H1 (cell line): ENCODE results near the gene MICU1. TPM values are rescaled to one million over a fixed set of nuclear protein-coding genes. Genes with fewer than 3 reads are reported as not detected.

Source experiments
- CTCF ChIA-PET: fragments of 300-600 bp; sonication (Branson Sonifier 250); formaldehyde crosslinking; loops from one replicate; lab custom pipeline; 2021; ENCODE audit not compliant: partially characterized antibody; lab: Charles Lee
- POLR2A ChIA-PET: fragments of 300-600 bp; sonication (Branson Sonifier 250); formaldehyde crosslinking; loops from one replicate; lab custom pipeline; 2021; ENCODE audit warnings: inconsistent platforms; ENCODE audit not compliant: partially characterized antibody; lab: Charles Lee
- DNase-seq, 2 experiments: peaks; one replicate each; pipeline versions ENCODE4 v3.0.0 to v3.0.0-alpha.2; 2010 to 2022; ENCODE audit warnings: low spot score in 2 of 2, low read depth in 1 of 2, mixed read lengths in 1 of 2
- FAIRE-seq: peaks from 2 replicates; lab custom pipeline; 2011; peaks lifted over from hg19 to GRCh38; lab: Jason Lieb, UNC
- H2AFZ ChIP-seq: 2 replicates; pipeline ENCODE4 v1.8.1; 2012; ENCODE audit warnings: low read length, inconsistent platforms
- H2AK5ac ChIP-seq: 2 replicates; pipeline ENCODE4 v1.6.1; 2013; ENCODE audit warnings: low read depth, low read length
- H2BK120ac ChIP-seq: replicated peaks from 2 replicates; pipeline ENCODE3; 2013; ENCODE audit warnings: low read depth, low read length, inconsistent platforms
- H2BK12ac ChIP-seq: 2 replicates; pipeline ENCODE4 v1.6.1; 2013; ENCODE audit warnings: low read depth, low read length
- H2BK15ac ChIP-seq: 2 replicates; pipeline ENCODE4 v1.6.1; 2013; ENCODE audit warnings: low read length
- H2BK20ac ChIP-seq: 2 replicates; pipeline ENCODE4 v1.6.1; 2013; ENCODE audit warnings: low read length
- H2BK5ac ChIP-seq: 2 replicates; pipeline ENCODE4 v1.6.1; 2013; ENCODE audit warnings: low read depth, low read length
- H3K14ac ChIP-seq: 2 replicates; pipeline ENCODE4 v1.6.1; 2013; ENCODE audit warnings: inconsistent platforms; ENCODE audit not compliant: insufficient read length
- H3K18ac ChIP-seq: 2 replicates; pipeline ENCODE4 v1.6.1; 2013; ENCODE audit warnings: low read length; ENCODE audit errors: extremely low read depth
- H3K23ac ChIP-seq: 2 replicates; pipeline ENCODE4 v1.6.1; 2013; ENCODE audit warnings: inconsistent platforms; ENCODE audit not compliant: insufficient read length
- H3K23me2 ChIP-seq: 2 replicates; pipeline ENCODE4 v1.6.1; 2013; ENCODE audit warnings: low read depth, low read length
- H3K27ac ChIP-seq: 2 replicates; pipeline ENCODE4 v1.6.1; 2011; ENCODE audit warnings: low read depth, low read length, inconsistent platforms
- H3K27me3 ChIP-seq, 4 experiments: replicated peaks in 1 of 4; 1 replicate in 1 of 4; 2 replicates in 3 of 4; pipeline versions ENCODE4 v1.6.1 to v1.8.1; 2011 to 2013; ENCODE audit warnings: low read length in 3 of 4, mild to moderate bottlenecking in 3 of 4, inconsistent platforms in 2 of 4, mixed read lengths in 2 of 4, moderate library complexity in 1 of 4; ENCODE audit not compliant: control insufficient read depth in 3 of 4, insufficient read depth in 3 of 4; ENCODE audit errors: extremely low read depth in 1 of 4
- H3K36me3 ChIP-seq, 4 experiments: 2 replicates each; pipeline versions ENCODE4 v1.6.1 to v1.8.1; 2011 to 2013; ENCODE audit warnings: mild to moderate bottlenecking in 4 of 4, low read length in 3 of 4, moderate library complexity in 2 of 4, control low read depth in 1 of 4, inconsistent platforms in 1 of 4; ENCODE audit not compliant: insufficient read depth in 4 of 4, control insufficient read depth in 2 of 4
- H3K4ac ChIP-seq: replicated peaks from 2 replicates; pipeline ENCODE3; 2013; ENCODE audit warnings: low read length, low read depth, mixed read lengths, inconsistent platforms; ENCODE audit not compliant: insufficient read length
- H3K4me1 ChIP-seq, 4 experiments: replicated peaks in 1 of 4; 1 replicate in 1 of 4; 2 replicates in 3 of 4; pipeline versions ENCODE4 v1.6.1 to v1.8.1; 2011 to 2013; ENCODE audit warnings: low read length in 3 of 4, inconsistent platforms in 2 of 4, mixed read lengths in 1 of 4; ENCODE audit not compliant: insufficient read depth in 4 of 4, control insufficient read depth in 3 of 4
- H3K4me2 ChIP-seq, 2 experiments: 2 replicates each; pipeline versions ENCODE4 v1.6.1 to v1.8.1; 2011 to 2013; ENCODE audit warnings: low read depth in 2 of 2, low read length in 2 of 2, control low read depth in 1 of 2, inconsistent platforms in 1 of 2, mild to moderate bottlenecking in 1 of 2; ENCODE audit not compliant: insufficient read depth in 1 of 2
- H3K4me3 ChIP-seq, 4 experiments: fragments of 200-600, 300-600 bp in 1 of 4; sonication (generic), shearing (Covaris generic), sonication (Bioruptor Twin) in 1 of 4; 2 replicates each; pipeline versions ENCODE4 v1.5.1 to v1.8.1; 2011 to 2016; ENCODE audit warnings: low read length in 4 of 4, low read depth in 3 of 4, control low read depth in 2 of 4, inconsistent platforms in 2 of 4, mild to moderate bottlenecking in 2 of 4, mixed read lengths in 1 of 4, moderate library complexity in 1 of 4; ENCODE audit not compliant: insufficient read depth in 2 of 4; ENCODE audit errors: extremely low read depth in 1 of 4
- H3K56ac ChIP-seq: replicated peaks from 2 replicates; pipeline ENCODE3; 2013; ENCODE audit warnings: low read depth, mild to moderate bottlenecking, mixed read lengths, low read length, inconsistent platforms; ENCODE audit not compliant: insufficient read length
- H3K79me1 ChIP-seq: 2 replicates; pipeline ENCODE4 v1.6.1; 2013; ENCODE audit warnings: low read depth, low read length, control low read depth
- H3K79me2 ChIP-seq, 2 experiments: 2 replicates each; pipeline versions ENCODE4 v1.6.1 to v1.8.1; 2012 to 2013; ENCODE audit warnings: low read length in 2 of 2, mild to moderate bottlenecking in 2 of 2, inconsistent platforms in 1 of 2; ENCODE audit not compliant: insufficient read depth in 2 of 2, control insufficient read depth in 1 of 2
- H3K9ac ChIP-seq, 4 experiments: replicated peaks in 1 of 4; 1 replicate in 1 of 4; 2 replicates in 3 of 4; pipeline versions ENCODE4 v1.6.1 to v1.8.1; 2011 to 2013; ENCODE audit warnings: low read depth in 3 of 4, low read length in 3 of 4, control low read depth in 2 of 4, mild to moderate bottlenecking in 2 of 4, moderate library complexity in 2 of 4, inconsistent platforms in 1 of 4; ENCODE audit errors: extremely low read depth in 1 of 4
- H3K9me3 ChIP-seq, 2 experiments: 2 replicates each; pipeline versions ENCODE4 v1.6.1 to v1.8.1; 2012 to 2013; ENCODE audit warnings: mild to moderate bottlenecking in 2 of 2, moderate library complexity in 2 of 2, control low read depth in 1 of 2, inconsistent platforms in 1 of 2, low read depth in 1 of 2, low read length in 1 of 2, mixed read lengths in 1 of 2; ENCODE audit not compliant: insufficient read depth in 2 of 2
- H4K20me1 ChIP-seq, 2 experiments: replicated peaks in 1 of 2; 2 replicates each; pipeline versions ENCODE3 to v1.8.1; 2011 to 2013; ENCODE audit warnings: inconsistent platforms in 2 of 2, low read length in 2 of 2, mild to moderate bottlenecking in 1 of 2; ENCODE audit not compliant: insufficient read depth in 2 of 2, control insufficient read depth in 1 of 2
- H4K5ac ChIP-seq: 2 replicates; pipeline ENCODE4 v1.6.1; 2013; ENCODE audit warnings: low read length, low read depth, mixed read lengths, inconsistent platforms; ENCODE audit not compliant: insufficient read length
- H4K8ac ChIP-seq: 2 replicates; pipeline ENCODE4 v1.8.0; 2013; ENCODE audit warnings: mild to moderate bottlenecking, moderate library complexity, low read length, inconsistent platforms; ENCODE audit not compliant: insufficient read depth; ENCODE audit errors: extremely low read depth
- H4K91ac ChIP-seq: replicated peaks from 2 replicates; pipeline ENCODE3; 2013; ENCODE audit warnings: low read length, mixed read lengths, inconsistent platforms; ENCODE audit not compliant: insufficient read length
- BACH1 ChIP-seq: IDR thresholded peaks from 2 replicates; pipeline ENCODE4 v1.6.1; 2012; ENCODE audit warnings: low read length, improper control_type of control experiment
- CREB1 ChIP-seq: IDR thresholded peaks from 2 replicates; pipeline ENCODE4 v1.6.1; 2012; ENCODE audit warnings: inconsistent platforms
- CTBP2 ChIP-seq: IDR thresholded peaks from 2 replicates; pipeline ENCODE4 v1.7.0; 2011; ENCODE audit warnings: borderline replicate concordance, mild to moderate bottlenecking, moderate library complexity, mixed read lengths, low read length; ENCODE audit not compliant: insufficient read depth, insufficient read length
- GABPA ChIP-seq: IDR thresholded peaks from 2 replicates; pipeline ENCODE4 v1.6.1; 2011; ENCODE audit warnings: mild to moderate bottlenecking, low read length, moderate library complexity, borderline replicate concordance; ENCODE audit not compliant: insufficient read depth
- JUND ChIP-seq: IDR thresholded peaks from 2 replicates; pipeline ENCODE4 v1.6.1; 2011; ENCODE audit warnings: mild to moderate bottlenecking, improper control_type of control experiment, low read length
- RAD21 ChIP-seq, 2 experiments: IDR thresholded peaks in 1 of 2; conservative IDR thresholded peaks in 1 of 2; 2 replicates each; pipeline ENCODE4 v1.6.1; 2011; ENCODE audit warnings: low read depth in 2 of 2, low read length in 2 of 2, improper control_type of control experiment in 1 of 2, inconsistent platforms in 1 of 2, mild to moderate bottlenecking in 1 of 2, moderate library complexity in 1 of 2
- SIX5 ChIP-seq: IDR thresholded peaks from 2 replicates; pipeline ENCODE4 v1.6.1; 2011; ENCODE audit warnings: mild to moderate bottlenecking, low read depth, low read length
- TBP ChIP-seq: IDR thresholded peaks from 2 replicates; pipeline ENCODE4 v1.6.1; 2011; ENCODE audit warnings: low read depth, low read length, improper control_type of control experiment
- WGBS, 2 experiments: shearing (Covaris generic) in 1 of 2; methylation state at CpG; one replicate each; pipeline versions ENCODE4 v1.1.6 to v1.1.7; 2013 to 2015; ENCODE audit warnings: low lambda C conversion rate in 2 of 2, mixed read lengths in 2 of 2, inconsistent platforms in 1 of 2, low coverage in 1 of 2, missing lambda C conversion rate in 1 of 2; ENCODE audit not compliant: insufficient replicate concordance in 2 of 2, insufficient coverage in 1 of 2, insufficient read length in 1 of 2; ENCODE audit errors: extremely low coverage in 1 of 2, missing lambda C conversion rate in 1 of 2; 5-methylcytosine and 5-hydroxymethylcytosine counted together
- polyA plus RNA-seq, 7 experiments: library from polyadenylated mRNA; depleted of rRNA in 3 of 7; stranded (reverse) in 5 of 7; unstranded in 2 of 7; fragments of >200 nt in 5 of 7; fragments of 200-250 nt in 2 of 7; gene quantifications; 1 replicate in 5 of 7; 2 replicates in 1 of 7; 4 replicates in 1 of 7; pipeline versions ENCODE4 v1.2.1 to v1.2.3, GENCODE V29; 2011 to 2013; ENCODE audit warnings: missing spikeins in 2 of 7, mixed read lengths in 2 of 7
- total RNA-seq: library from RNA; stranded (reverse); fragmentation: NEBNext Ultra II Directional; extraction: Animal tissue kit (Norgen Biotek cat#: 25700); gene quantifications from 2 replicates; pipeline ENCODE4 v1.2.1, GENCODE V29; 2021
- TF ChIP-seq, protein P1 (sequence below): IDR thresholded peaks from 2 replicates; pipeline ENCODE4 v1.6.1; 2011; ENCODE audit warnings: low read depth, mild to moderate bottlenecking, low read length; ENCODE audit not compliant: insufficient read depth

MICU1 gene
- total and polyA plus RNA-seq, 2 of the 8 experiments (the other 6 are each of a cell fraction or from before 2014, with no cell fraction given) = 18.0 to 36.7 TPM

DNA sequence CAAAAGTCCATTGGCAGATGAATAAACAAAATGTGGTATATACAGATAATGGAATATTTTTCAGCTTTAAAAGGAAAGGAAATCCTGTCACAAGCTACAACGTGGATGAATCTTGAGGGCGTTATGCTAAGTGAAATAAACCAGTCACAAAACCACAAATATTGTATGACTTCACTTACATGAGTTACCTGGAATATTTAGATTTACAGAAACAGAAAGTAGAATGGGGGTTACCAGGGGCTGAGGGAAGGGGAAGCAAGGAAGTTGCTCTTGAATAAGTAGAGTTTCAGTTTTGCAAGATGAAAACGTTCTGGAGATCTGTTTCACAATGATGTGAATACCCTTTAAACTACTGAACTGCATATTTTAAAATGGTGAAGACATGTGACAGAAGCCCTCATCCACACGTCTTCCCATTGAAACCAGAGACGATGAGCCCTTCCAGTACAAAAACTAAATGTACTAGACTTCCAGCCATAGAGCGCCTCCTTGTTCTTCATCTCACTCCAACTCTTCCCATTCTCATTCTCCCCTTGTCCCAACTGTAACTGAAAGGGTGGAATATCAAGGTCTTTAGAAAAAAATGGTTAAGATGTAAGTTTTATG is 62.4 kb downstream of the MICU1 start:
- Histone ChIP-seq H2BK20ac (no peak overlapping the region), H3K79me2 (no peaks in the 10 kb centered on the region), H3K23me2 (no peaks in the 10 kb centered on the region; the same call in 1 of the 2 replicates), H2AFZ (no peak overlapping the region), H3K4me1 (no peaks in the 10 kb centered on the region), H4K20me1 (no peaks in the 10 kb centered on the region), H2BK5ac (no peak overlapping the region), H3K9ac (no peak overlapping the region), H4K8ac (no peak overlapping the region), H3K18ac (no peak overlapping the region), H4K5ac (no peak overlapping the region), H3K4me3 (no peak overlapping the region), H2AK5ac (no peak overlapping the region), H4K91ac (no peak overlapping the region), H3K36me3 (peaks cover 0 to 34% (median 19%) of the 10 kb centered on the region in 4 experiments; a peak in 5 of 8 replicates), H3K27ac (no peak overlapping the region), H3K14ac (no peak overlapping the region), H3K56ac (no peak overlapping the region), H3K4me2 (no peak overlapping the region), H2BK12ac (no peak overlapping the region), H3K4ac (no peak overlapping the region), H3K23ac (no peak overlapping the region), H3K27me3 (no peaks in the 10 kb centered on the region), H2BK120ac (no peak overlapping the region), H3K79me1 (no peaks in the 10 kb centered on the region; the same call in none of the 2 replicates), H3K9me3 (peaks cover 7 to 9% of the 10 kb centered on the region in 2 experiments), H2BK15ac (no peak overlapping the region)
- FAIRE-seq (no peak), DNase-seq (no peak)
- 89% methylated on average over 6 of the region's 6 CpGs; no CpG with 5 or more reads in 1 of the 2 experiments for WGBS, 2 experiments
- ChIA-PET POLR2A (no interaction called here), CTCF (interaction anchor here (1.2 kb wide), 1 partner anchor 199 kb away, joined by 3 read pairs; no protein-coding TSS in a partner anchor)
- TF ChIP-seq JUND (no peak), TBP (no peak), BACH1 (no peak), GABPA (no peak), CREB1 (no peak), RAD21 (IDR thresholded peaks at IDR 0.05 in 1 of 2, conservative IDR thresholded peaks at IDR 0.05 in 1 of 2; ENCODE audit: low read depth in 2 of 2, low read length in 2 of 2) (no peak), CTBP2 (no peak), SIX5 (no peak)
- TF ChIP-seq, protein P1, sequence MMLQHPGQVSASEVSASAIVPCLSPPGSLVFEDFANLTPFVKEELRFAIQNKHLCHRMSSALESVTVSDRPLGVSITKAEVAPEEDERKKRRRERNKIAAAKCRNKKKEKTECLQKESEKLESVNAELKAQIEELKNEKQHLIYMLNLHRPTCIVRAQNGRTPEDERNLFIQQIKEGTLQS = no peak
